GM21786 (cell line): Measurements from ENCODE around the gene GOLT1A.

Experiments used
- ATAC-seq: cut with Tn5 transposase; IDR thresholded peaks from one replicate; pipeline ENCODE4 v1.9.1; 2021; ENCODE audit not compliant: unreplicated experiment

The GOLT1A gene

GRCh38 chr1:204194080-204194479, 19.7 kb downstream of the GOLT1A start:
- ATAC-seq, result no peak

GRCh38 chr1:204192589-204193352, 21.0 kb downstream of the GOLT1A start:
- no peak for ATAC-seq

- no peak for ATAC-seq
These were observed 21.7 kb downstream of the GOLT1A start for GRCh38 chr1:204192046-204192445.

GRCh38 chr1:204191456-204191855, 22.3 kb downstream of the GOLT1A start:
- ATAC-seq, result no peak

GRCh38 chr1:204190212-204191211, 23.3 kb downstream of the GOLT1A start:
- no peak for ATAC-seq

- ATAC-seq, result no peak
These were observed 24.7 kb downstream of the GOLT1A start for GRCh38 chr1:204188959-204189639.

GRCh38 chr1:204186597-204186996, 27.2 kb downstream of the GOLT1A start:
- ATAC-seq, result no peak

GRCh38 chr1:204181116-204181515, 32.7 kb downstream of the GOLT1A start:
- ATAC-seq, result no peak

GRCh38 chr1:204180133-204180532, 33.7 kb downstream of the GOLT1A start:
- ATAC-seq, result no peak

- no peak for ATAC-seq
These were observed 35.1 kb downstream of the GOLT1A start for GRCh38 chr1:204178487-204179281.

GRCh38 chr1:204177133-204177532, 36.7 kb downstream of the GOLT1A start:
- no peak for ATAC-seq

GRCh38 chr1:204176049-204176448, 37.7 kb downstream of the GOLT1A start:
- ATAC-seq, result no peak

- ATAC-seq, result no peak
These were observed 38.8 kb downstream of the GOLT1A start for GRCh38 chr1:204174958-204175357.

GRCh38 chr1:204172404-204173029, 41.3 kb downstream of the GOLT1A start:
- ATAC-seq, result no peak

GRCh38 chr1:204171751-204172178, 42.0 kb downstream of the GOLT1A start:
- no peak for ATAC-seq

GRCh38 chr1:204170494-204171155, 43.2 kb downstream of the GOLT1A start:
- no peak for ATAC-seq

- no peak for ATAC-seq
These were observed 43.9 kb downstream of the GOLT1A start for GRCh38 chr1:204169858-204170257.

GRCh38 chr1:204167730-204168129, 46.1 kb downstream of the GOLT1A start:
- no peak for ATAC-seq

GRCh38 chr1:204166219-204166618, 47.6 kb downstream of the GOLT1A start, which contains the start of gene REN:
Gene REN, minus strand, starts transcription at chr1:204166337. Its CDS starts 44 bp downstream, at chr1:204166293.
- ATAC-seq, result no peak
